Uterus (tissue), 2 donors: ENCODE measurements around the gene CAPN7.

ENCODE experiments used
- CTCF ChIP-seq, 4 experiments: fragments of 200-600 bp in 2 of 4; fragments of 450-650 bp in 2 of 4; sonication (generic) in 2 of 4; IDR thresholded peaks; one replicate each; pipeline ENCODE4 v1.5.1; 2016 to 2019; ENCODE audit warnings: antibody characterized with exemption in 4 of 4, mild to moderate bottlenecking in 2 of 4, moderate library complexity in 1 of 4
- POLR2A ChIP-seq, 2 donors: fragments of 450-650 bp; IDR thresholded peaks; one replicate each; pipeline ENCODE4 v1.6.1; 2016; ENCODE audit warnings: antibody characterized with exemption in 2 of 2, mild to moderate bottlenecking in 1 of 2, moderate library complexity in 1 of 2

- TF ChIP-seq CTCF (IDR thresholded peaks at IDR 0.05) (no peak), POLR2A (IDR thresholded peaks at IDR 0.05) (no peak)
Measured at GRCh38 chr3:15297608-15298350, 91.7 kb downstream of the CAPN7 start.
